ENCODE results near the gene ZFAND3.

Gene ZFAND3

GRCh38 chr6:38164131-38164481 lies 344.6 kb downstream of the ZFAND3 start:
- no peak for DNase-seq (ENCODE audit: low read depth in 3 of 3, low spot score in 1 of 3)

GRCh38 chr6:38164671-38165108 lies 345.2 kb downstream of the ZFAND3 start:
- DNase-seq (ENCODE audit: low read depth in 3 of 3, low spot score in 1 of 3), result no peak

GRCh38 chr6:38166411-38167240 lies 347.1 kb downstream of the ZFAND3 start:
- DNase-seq (ENCODE audit: low read depth in 3 of 3, low spot score in 1 of 3), result no peak

- no peak for DNase-seq (ENCODE audit: low read depth in 3 of 3, low spot score in 1 of 3)
These were observed 348.1 kb downstream of the ZFAND3 start for GRCh38 chr6:38167598-38167997.

- DNase-seq (ENCODE audit: low read depth in 3 of 3, low spot score in 1 of 3), result no peak
These were observed 348.6 kb downstream of the ZFAND3 start for GRCh38 chr6:38168126-38168525.

- DNase-seq (ENCODE audit: low read depth in 3 of 3, low spot score in 1 of 3), result no peak
These were observed 349.2 kb downstream of the ZFAND3 start for GRCh38 chr6:38168699-38169098.

- DNase-seq (ENCODE audit: low read depth in 3 of 3, low spot score in 1 of 3), result no peak
These were observed 349.9 kb downstream of the ZFAND3 start for GRCh38 chr6:38169221-38169976.

- DNase-seq (ENCODE audit: low read depth in 3 of 3, low spot score in 1 of 3), result no peak
These were observed 350.5 kb downstream of the ZFAND3 start for GRCh38 chr6:38169977-38170526.

- no peak for DNase-seq (ENCODE audit: low read depth in 3 of 3, low spot score in 1 of 3)
These were observed 351.3 kb downstream of the ZFAND3 start for GRCh38 chr6:38170666-38171355.

- DNase-seq (ENCODE audit: low read depth in 3 of 3, low spot score in 1 of 3), result no peak
These were observed 352.6 kb downstream of the ZFAND3 start for GRCh38 chr6:38171997-38172738.

GRCh38 chr6:38172739-38173410 lies 353.3 kb downstream of the ZFAND3 start:
- no peak for DNase-seq (ENCODE audit: low read depth in 3 of 3, low spot score in 1 of 3)

- DNase-seq (ENCODE audit: low read depth in 3 of 3, low spot score in 1 of 3), result no peak
These were observed 354.4 kb downstream of the ZFAND3 start for GRCh38 chr6:38173909-38174308.

GRCh38 chr6:38174315-38174714 lies 354.8 kb downstream of the ZFAND3 start:
- DNase-seq (ENCODE audit: low read depth in 3 of 3, low spot score in 1 of 3), result no peak

- DNase-seq (ENCODE audit: low read depth in 3 of 3, low spot score in 1 of 3), result no peak
These were observed 355.4 kb downstream of the ZFAND3 start for GRCh38 chr6:38174806-38175495.

GRCh38 chr6:38175786-38176185 lies 356.3 kb downstream of the ZFAND3 start:
- no peak for DNase-seq (ENCODE audit: low read depth in 3 of 3, low spot score in 1 of 3)

- DNase-seq (ENCODE audit: low read depth in 3 of 3, low spot score in 1 of 3), result no peak
These were observed 357.5 kb downstream of the ZFAND3 start for GRCh38 chr6:38176797-38177751.

- no peak for DNase-seq (ENCODE audit: low read depth in 3 of 3, low spot score in 1 of 3)
These were observed 358.5 kb downstream of the ZFAND3 start for GRCh38 chr6:38177882-38178583.

GRCh38 chr6:38178584-38178886 lies 359.0 kb downstream of the ZFAND3 start:
- DNase-seq (ENCODE audit: low read depth in 3 of 3, low spot score in 1 of 3), result no peak
